IPS-NIHi11 (cell line): Measurements from ENCODE around the gene KCTD17.

Experiments
- DNase-seq: peaks from one replicate; pipeline ENCODE4 v3.0.0; 2012; ENCODE audit warnings: mixed read lengths, low spot score

The KCTD17 gene

GRCh38 chr22:37080438-37080837, 28.9 kb downstream of the KCTD17 start:
- DNase-seq: no peak

GRCh38 chr22:37080838-37081237, 29.3 kb downstream of the KCTD17 start:
- no peak for DNase-seq

GRCh38 chr22:37082251-37082873, 30.8 kb downstream of the KCTD17 start:
- no peak for DNase-seq

GRCh38 chr22:37083914-37084313, 32.4 kb downstream of the KCTD17 start:
- DNase-seq: no peak

GRCh38 chr22:37084385-37084784, 32.8 kb downstream of the KCTD17 start:
- no peak for DNase-seq

GRCh38 chr22:37086184-37086583, 34.6 kb downstream of the KCTD17 start:
- DNase-seq: no peak

- no peak for DNase-seq
Observed at GRCh38 chr22:37088108-37088605, 36.6 kb downstream of the KCTD17 start.

GRCh38 chr22:37088750-37089408, 37.3 kb downstream of the KCTD17 start:
- DNase-seq: no peak

- DNase-seq: no peak
Observed at GRCh38 chr22:37089434-37089833, 37.9 kb downstream of the KCTD17 start.

- no peak for DNase-seq
Observed at GRCh38 chr22:37090920-37091695, 39.6 kb downstream of the KCTD17 start.

- no peak for DNase-seq
Observed at GRCh38 chr22:37091994-37092393, 40.5 kb downstream of the KCTD17 start.

GRCh38 chr22:37092997-37093396, 41.5 kb downstream of the KCTD17 start:
- DNase-seq: no peak

GRCh38 chr22:37094239-37094638, 42.7 kb downstream of the KCTD17 start:
- no peak for DNase-seq

- no peak for DNase-seq
Observed at GRCh38 chr22:37095113-37095512, 43.6 kb downstream of the KCTD17 start.

- DNase-seq: no peak
Observed at GRCh38 chr22:37097346-37097745, 45.8 kb downstream of the KCTD17 start.

GRCh38 chr22:37098976-37099591, 47.5 kb downstream of the KCTD17 start:
- DNase-seq: peak; percentile 73

GRCh38 chr22:37100589-37101127, 49.1 kb downstream of the KCTD17 start:
- no peak for DNase-seq

- no peak for DNase-seq
Observed at GRCh38 chr22:37101311-37102066, 49.9 kb downstream of the KCTD17 start.

- no peak for DNase-seq
Observed at GRCh38 chr22:37103151-37103550, 51.6 kb downstream of the KCTD17 start.

GRCh38 chr22:37103656-37104452, 52.3 kb downstream of the KCTD17 start:
- no peak for DNase-seq

GRCh38 chr22:37105154-37105553, 53.6 kb downstream of the KCTD17 start:
- no peak for DNase-seq
